Upper lobe of right lung (tissue), 1 donor: ENCODE data around the gene UROD. TPM values are rescaled to one million over a fixed set of nuclear protein-coding genes. Genes with fewer than 3 reads are reported as not detected.

ENCODE experiments used
- ATAC-seq: fragments of 200-7000 bp; cut with Tn5 transposase; one replicate; pipeline ENCODE4 v1.9.1; 2020; ENCODE audit warnings: mild to moderate bottlenecking, moderate library complexity
- DNase-seq: peaks from one replicate; pipeline ENCODE4 v3.0.0-alpha.2; 2020
- H3K27ac ChIP-seq: fragments of 200-600 bp; one replicate; pipeline ENCODE4 v1.8.0; 2022
- H3K27me3 ChIP-seq: fragments of 200-600 bp; one replicate; pipeline ENCODE4 v1.8.0; 2022; ENCODE audit warnings: mild to moderate bottlenecking
- H3K36me3 ChIP-seq: fragments of 200-600 bp; one replicate; pipeline ENCODE4 v1.8.0; 2022
- H3K4me1 ChIP-seq: fragments of 200-600 bp; one replicate; pipeline ENCODE4 v1.8.0; 2022
- H3K4me3 ChIP-seq: fragments of 200-600 bp; one replicate; pipeline ENCODE4 v1.8.0; 2022; ENCODE audit warnings: mild to moderate bottlenecking
- H3K9me3 ChIP-seq: fragments of 200-600 bp; one replicate; pipeline ENCODE4 v1.8.0; 2022
- CTCF ChIP-seq: fragments of 200-600 bp; IDR thresholded peaks from one replicate; pipeline ENCODE4 v1.8.0; 2022; ENCODE audit warnings: antibody characterized with exemption
- intact Hi-C: fragments of 100-400 bp; cut with DNase I; formaldehyde crosslinking; loops from one replicate; pipeline ENCODE4 v1.11.0; 2022
- total RNA-seq: library from RNA; stranded (reverse); fragmentation: NEBNext Ultra II Directional; extraction: Animal tissue kit (Norgen Biotek cat#: 25700); gene quantifications from one replicate; pipeline ENCODE4 v1.2.1, GENCODE V29; 2021
- donor health status: DM: no; HTN: yes; CAD: no; lungs with severe emphysema.

UROD gene
- total RNA-seq, 1 donor from 2014 or later, result 51.4 TPM

- H3K4me3 ChIP-seq, result no peak overlapping the region
- no peaks in the 10 kb centered on the region for H3K27me3 ChIP-seq
- H3K4me1 ChIP-seq, result peaks cover 20% of the 10 kb centered on the region
- intact Hi-C loops, result loop anchor here (5.0 to 10.0 kb wide), 2 partner anchors 283 to 480 kb away; partner anchors contain the start of gene TESK2
- no peaks in the 10 kb centered on the region for H3K9me3 ChIP-seq
- peak; percentile 80 for DNase-seq
- peak; percentile 53 for ATAC-seq
- H3K36me3 ChIP-seq, result peaks cover 19% of the 10 kb centered on the region
- H3K27ac ChIP-seq, result no peak overlapping the region
- TF ChIP-seq CTCF, result peak; percentile 92
These were observed 2.4 kb downstream of the UROD start for GRCh38 chr1:45014321-45015028.

- intact Hi-C loops, result loop anchor here (5.0 to 10.0 kb wide), 2 partner anchors 282 to 479 kb away; partner anchors contain the start of gene TESK2
- ATAC-seq (no peak), DNase-seq (no peak)
- Histone ChIP-seq H3K27ac (no peak overlapping the region), H3K9me3 (no peaks in the 10 kb centered on the region), H3K4me1 (peaks cover 11% of the 10 kb centered on the region), H3K36me3 (peaks cover 16% of the 10 kb centered on the region), H3K27me3 (no peaks in the 10 kb centered on the region), H3K4me3 (no peak overlapping the region)
- no peak for TF ChIP-seq CTCF
These were observed 3.6 kb downstream of the UROD start for GRCh38 chr1:45015683-45016082.

DNA sequence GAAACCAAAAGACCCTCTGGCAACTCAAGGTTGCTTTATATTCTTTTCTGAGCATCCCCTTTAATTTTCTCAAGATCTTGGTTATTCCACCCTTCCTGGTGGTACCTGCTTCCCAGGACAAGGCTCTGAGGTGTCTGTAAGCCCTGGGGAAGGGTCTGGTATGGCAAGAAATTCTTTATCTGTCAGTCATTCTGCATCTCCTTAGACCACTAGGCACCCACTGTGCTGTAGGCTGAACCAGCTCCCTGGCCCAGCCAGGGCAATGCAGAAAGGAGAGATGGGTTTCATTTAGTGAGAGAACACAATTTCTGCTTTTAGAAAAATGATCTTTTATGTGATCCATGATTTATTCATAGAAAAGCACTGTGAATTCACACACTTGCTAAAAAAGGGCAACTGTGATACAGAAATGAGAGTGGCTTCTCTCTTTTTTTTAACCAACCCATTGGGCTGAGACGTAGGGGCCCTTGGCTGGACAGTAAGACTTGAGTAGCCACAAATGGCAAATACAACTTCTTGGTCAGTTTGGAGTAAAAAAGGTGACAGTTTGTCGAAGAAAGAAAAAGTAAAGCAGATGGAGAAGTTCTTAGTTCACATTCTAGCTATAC is 4.1 kb downstream of the UROD start:
- Histone ChIP-seq H3K36me3 (peaks cover 16% of the 10 kb centered on the region), H3K9me3 (no peaks in the 10 kb centered on the region), H3K27me3 (no peaks in the 10 kb centered on the region), H3K4me1 (peaks cover 10% of the 10 kb centered on the region), H3K4me3 (no peak overlapping the region), H3K27ac (no peak overlapping the region)
- no peak for TF ChIP-seq CTCF
- ATAC-seq (no peak), DNase-seq (no peak)
- intact Hi-C loops, result loop anchor here (5.0 to 10.0 kb wide), 2 partner anchors 281 to 479 kb away; partner anchors contain the start of gene TESK2

DNA sequence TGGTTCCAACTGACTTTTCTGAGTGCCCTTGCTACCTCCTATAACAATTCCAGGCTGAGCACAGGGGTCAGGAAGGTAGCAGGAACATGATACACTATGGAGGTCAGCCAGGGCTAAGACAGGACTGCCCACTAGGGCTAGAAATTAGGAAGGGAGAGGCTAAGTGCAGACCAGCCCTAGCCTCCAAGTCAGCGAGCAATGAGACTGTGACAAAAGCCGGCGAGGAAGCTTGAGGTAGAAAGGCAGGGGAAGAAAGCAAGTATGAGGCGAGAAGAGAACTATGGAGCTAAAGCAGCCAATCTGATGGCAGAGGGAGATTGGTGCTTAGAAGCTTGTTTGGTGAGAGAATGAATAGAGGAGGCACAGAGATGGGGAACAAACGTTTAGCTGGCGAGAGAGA is 4.7 kb downstream of the UROD start:
- ATAC-seq (no peak), DNase-seq (no peak)
- H3K4me3 ChIP-seq, result no peak overlapping the region
- H3K9me3 ChIP-seq, result no peaks in the 10 kb centered on the region
- H3K27ac ChIP-seq, result no peak overlapping the region
- TF ChIP-seq CTCF, result no peak
- H3K4me1 ChIP-seq, result peaks cover 5% of the 10 kb centered on the region
- peaks cover 16% of the 10 kb centered on the region for H3K36me3 ChIP-seq
- intact Hi-C loops, result loop anchor here (5.0 to 10.0 kb wide), 2 partner anchors 281 to 478 kb away; partner anchors contain the start of gene TESK2
- no peaks in the 10 kb centered on the region for H3K27me3 ChIP-seq

DNA sequence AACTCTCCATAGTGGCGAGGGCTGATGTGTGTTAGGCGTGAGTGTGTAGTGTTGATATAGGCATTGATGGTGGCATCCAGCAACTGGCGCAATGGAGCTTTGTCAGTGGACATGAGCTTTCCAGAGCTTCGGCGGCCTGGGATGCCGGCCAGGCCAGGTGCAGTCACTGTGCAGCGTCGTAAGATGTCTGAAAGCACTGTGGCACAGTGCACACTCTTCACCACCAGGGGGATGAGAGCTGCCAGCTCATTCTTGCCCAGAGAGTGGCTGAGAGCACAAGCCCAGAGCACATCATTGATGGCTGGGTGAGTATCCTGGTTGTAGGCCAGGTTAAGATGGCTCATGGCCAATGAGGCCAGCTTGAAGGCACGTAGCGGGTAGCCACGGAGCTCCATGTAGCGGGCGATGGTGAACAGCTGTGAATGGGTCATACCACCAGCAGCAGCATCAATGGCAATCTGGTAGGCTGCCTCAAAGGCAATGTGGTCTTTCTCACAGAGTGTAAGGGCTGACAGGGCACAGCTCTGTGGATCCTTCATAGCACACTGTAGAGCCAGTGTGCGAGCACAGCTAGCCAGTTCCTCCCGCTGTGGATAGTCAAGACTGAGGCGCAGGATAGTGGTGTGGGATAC is 6.7 kb downstream of the UROD start:
- no peak overlapping the region for H3K27ac ChIP-seq
- no peak overlapping the region for H3K4me3 ChIP-seq
- intact Hi-C loops, result loop anchor here (5.0 to 10.0 kb wide), 2 partner anchors 279 to 476 kb away; partner anchors contain the start of gene TESK2
- peak; percentile 93 for ATAC-seq
- H3K36me3 ChIP-seq, result peaks cover 13% of the 10 kb centered on the region
- peaks cover under 1% of the 10 kb centered on the region for H3K4me1 ChIP-seq
- no peaks in the 10 kb centered on the region for H3K9me3 ChIP-seq
- DNase-seq, result peak; percentile 80
- TF ChIP-seq CTCF, result peak; percentile 80
- no peaks in the 10 kb centered on the region for H3K27me3 ChIP-seq
